H9 (cell line): Measurements from ENCODE around the gene NOC3L. TPM values are rescaled to one million over a fixed set of nuclear protein-coding genes. Genes with fewer than 3 reads are reported as not detected.

Source experiments
- DNase-seq: peaks from one replicate; pipeline ENCODE4 v3.0.0-alpha.2; 2017
- H2AFZ ChIP-seq: one replicate; pipeline ENCODE4 v1.6.1; 2013; ENCODE audit warnings: mild to moderate bottlenecking, low read length, control low read depth, moderate library complexity
- H2AK5ac ChIP-seq: 2 replicates; pipeline ENCODE4 v1.6.1; 2013; ENCODE audit warnings: low read length, control low read depth, mixed read lengths; ENCODE audit not compliant: insufficient read length
- H2BK120ac ChIP-seq: one replicate; pipeline ENCODE4 v1.6.1; 2013; ENCODE audit warnings: low read depth, mild to moderate bottlenecking, low read length, control low read depth, inconsistent platforms; ENCODE audit not compliant: poor library complexity, severe bottlenecking
- H2BK12ac ChIP-seq: 2 replicates; pipeline ENCODE4 v1.6.1; 2013; ENCODE audit warnings: low read length, control low read depth, mixed read lengths, low read depth; ENCODE audit not compliant: insufficient read length
- H2BK15ac ChIP-seq: 2 replicates; pipeline ENCODE4 v1.6.1; 2013; ENCODE audit warnings: low read depth, low read length, control low read depth
- H2BK20ac ChIP-seq: one replicate; pipeline ENCODE4 v1.6.1; 2013; ENCODE audit warnings: low read depth, mild to moderate bottlenecking, low read length, control low read depth, inconsistent platforms; ENCODE audit not compliant: poor library complexity, severe bottlenecking
- H2BK5ac ChIP-seq: 2 replicates; pipeline ENCODE4 v1.6.1; 2013; ENCODE audit warnings: low read length, control low read depth, mixed read lengths; ENCODE audit not compliant: insufficient read length
- H3K14ac ChIP-seq: 2 replicates; pipeline ENCODE4 v1.6.1; 2013; ENCODE audit warnings: low read length, control low read depth; ENCODE audit not compliant: insufficient read depth
- H3K18ac ChIP-seq: 2 replicates; pipeline ENCODE4 v1.6.1; 2013; ENCODE audit warnings: low read depth, mild to moderate bottlenecking, mixed read lengths, low read length, control low read depth; ENCODE audit not compliant: insufficient read length
- H3K23ac ChIP-seq: 2 replicates; pipeline ENCODE4 v1.6.1; 2013; ENCODE audit warnings: low read length, control low read depth, mixed read lengths, low read depth; ENCODE audit not compliant: insufficient read length
- H3K23me2 ChIP-seq: 2 replicates; pipeline ENCODE4 v1.6.1; 2013; ENCODE audit warnings: low read depth, mild to moderate bottlenecking, mixed read lengths, low read length, control low read depth; ENCODE audit not compliant: insufficient read length, poor library complexity, severe bottlenecking
- H3K27ac ChIP-seq: 2 replicates; pipeline ENCODE4 v1.5.1; 2013; ENCODE audit warnings: low read length, control low read depth, mixed read lengths, low read depth; ENCODE audit not compliant: insufficient read length
- H3K27me3 ChIP-seq: 2 replicates; pipeline ENCODE4 v1.6.1; 2013; ENCODE audit warnings: low read length, control low read depth, inconsistent platforms; ENCODE audit not compliant: insufficient read depth
- H3K4ac ChIP-seq: 2 replicates; pipeline ENCODE4 v1.6.1; 2013; ENCODE audit warnings: low read depth, mild to moderate bottlenecking, control low read depth, inconsistent platforms, low read length, moderate library complexity
- H3K4me1 ChIP-seq: 2 replicates; pipeline ENCODE4 v1.6.1; 2013; ENCODE audit warnings: low read length, control low read depth, inconsistent platforms; ENCODE audit not compliant: insufficient read depth
- H3K4me2 ChIP-seq: 2 replicates; pipeline ENCODE4 v1.6.1; 2013; ENCODE audit warnings: low read length, control low read depth, mixed read lengths; ENCODE audit not compliant: insufficient read length, insufficient read depth
- H3K56ac ChIP-seq: 2 replicates; pipeline ENCODE4 v1.6.1; 2013; ENCODE audit warnings: low read depth, mild to moderate bottlenecking, mixed read lengths, low read length, control low read depth; ENCODE audit not compliant: insufficient read length
- H3K79me1 ChIP-seq: 2 replicates; pipeline ENCODE4 v1.6.1; 2013; ENCODE audit warnings: low read depth, mild to moderate bottlenecking, moderate library complexity, low read length, control low read depth, inconsistent platforms; ENCODE audit not compliant: insufficient read depth, poor library complexity, severe bottlenecking
- H3K79me2 ChIP-seq: 2 replicates; pipeline ENCODE4 v1.6.1; 2013; ENCODE audit warnings: low read length, control low read depth, inconsistent platforms; ENCODE audit not compliant: insufficient read depth
- H3K9ac ChIP-seq: 2 replicates; pipeline ENCODE4 v1.6.1; 2013; ENCODE audit warnings: low read length, control low read depth, mixed read lengths; ENCODE audit not compliant: insufficient read length; ENCODE audit errors: extremely low read depth
- H3K9me3 ChIP-seq: one replicate; pipeline ENCODE4 v1.6.1; 2013; ENCODE audit warnings: low read depth, low read length, inconsistent platforms; ENCODE audit not compliant: control insufficient read depth
- H3T11ph ChIP-seq: one replicate; pipeline ENCODE4 v1.6.1; 2013; ENCODE audit warnings: mild to moderate bottlenecking, low read length, control low read depth, inconsistent platforms
- H4K20me1 ChIP-seq: one replicate; pipeline ENCODE4 v1.6.1; 2013; ENCODE audit not compliant: control insufficient read depth, insufficient read length, insufficient read depth
- H4K5ac ChIP-seq: 2 replicates; pipeline ENCODE4 v1.6.1; 2013; ENCODE audit warnings: low read depth, mild to moderate bottlenecking, mixed read lengths, low read length, control low read depth; ENCODE audit not compliant: insufficient read length
- H4K8ac ChIP-seq: replicated peaks from 2 replicates; pipeline ENCODE4 v1.6.1; 2013; ENCODE audit warnings: low read length, control low read depth, mixed read lengths, low read depth; ENCODE audit not compliant: insufficient read length
- H4K91ac ChIP-seq: 2 replicates; pipeline ENCODE4 v1.6.1; 2013; ENCODE audit warnings: low read depth, mild to moderate bottlenecking, moderate library complexity, mixed read lengths, low read length, control low read depth; ENCODE audit not compliant: insufficient read length
- H3K27ac Mint-ChIP-seq, 3 experiments: 2 replicates in 2 of 3; 3 replicates in 1 of 3; pipeline ENCODE4 v1.8.0; 2020 to 2021; ENCODE audit warnings: mixed read lengths in 3 of 3, mild to moderate bottlenecking in 1 of 3, moderate library complexity in 1 of 3
- H3K27me3 Mint-ChIP-seq: 2 replicates; pipeline ENCODE4 v1.8.0; 2021; ENCODE audit warnings: low read depth, mild to moderate bottlenecking, moderate library complexity, mixed read lengths
- H3K36me3 Mint-ChIP-seq, 3 experiments: 2 replicates in 2 of 3; 3 replicates in 1 of 3; pipeline ENCODE4 v1.8.0; 2020 to 2021; ENCODE audit warnings: low read depth in 3 of 3, mixed read lengths in 3 of 3; ENCODE audit not compliant: insufficient read depth in 1 of 3
- H3K4me1 Mint-ChIP-seq, 2 experiments: 2 replicates each; pipeline ENCODE4 v1.8.0; 2020; ENCODE audit warnings: mixed read lengths in 2 of 2
- H3K4me3 Mint-ChIP-seq, 2 experiments: 2 replicates in 1 of 2; 3 replicates in 1 of 2; pipeline ENCODE4 v1.8.0; 2020 to 2021; ENCODE audit warnings: mild to moderate bottlenecking in 2 of 2, mixed read lengths in 2 of 2, moderate library complexity in 1 of 2
- H3K9me3 Mint-ChIP-seq, 2 experiments: 2 replicates in 1 of 2; 3 replicates in 1 of 2; pipeline ENCODE4 v1.8.0; 2020; ENCODE audit warnings: mild to moderate bottlenecking in 2 of 2, mixed read lengths in 2 of 2, moderate library complexity in 1 of 2
- CTCF ChIP-seq: fragments of 200-600 bp; sonication (generic); conservative IDR thresholded peaks from 3 replicates; pipeline ENCODE4 v1.8.0; 2021; ENCODE audit warnings: antibody characterized with exemption, mild to moderate bottlenecking
- WGBS: extraction: QIAGEN DNeasy Blood & Tissue Kit; methylation state at CpG from one replicate; pipeline ENCODE4 v1.1.7; 2013; ENCODE audit warnings: missing lambda C conversion rate, low lambda C conversion rate, mixed read lengths; ENCODE audit not compliant: insufficient read length; ENCODE audit errors: extremely low coverage; 5-methylcytosine and 5-hydroxymethylcytosine counted together
- total RNA-seq: library from RNA; stranded (reverse); gene quantifications from 2 replicates; pipeline ENCODE4 v1.2.1, GENCODE V29; 2021

The NOC3L gene
- total RNA-seq, 1 experiment from 2014 or later = 35.8 TPM

DNA sequence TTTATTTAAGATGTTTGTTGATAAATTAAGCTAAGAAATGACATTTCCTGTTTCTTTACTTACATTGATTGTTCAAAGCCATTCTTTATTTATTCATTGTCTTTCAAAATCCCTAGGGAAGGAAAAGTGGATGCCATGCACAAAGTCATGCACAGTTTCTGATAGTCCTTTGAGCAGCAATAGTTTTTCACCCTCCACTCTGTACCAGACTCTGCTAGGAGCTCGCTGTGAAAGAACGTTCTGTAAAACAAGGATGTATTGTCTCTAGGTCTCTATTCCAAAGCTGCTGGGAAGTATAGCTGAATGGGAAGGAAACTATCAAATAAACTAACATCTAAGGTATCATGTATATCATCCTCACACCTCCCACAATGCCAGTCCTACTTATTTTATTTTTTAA lies 7.8 kb upstream of the NOC3L start:
- DNase-seq = no peak
- no peak for TF ChIP-seq CTCF
- WGBS = no CpG with 5 or more reads among the region's 2 CpGs
- no peaks in the 10 kb centered on the region for H3K79me2 ChIP-seq
- no peaks in the 10 kb centered on the region for H3K79me1 ChIP-seq
- H2BK15ac ChIP-seq = no peak overlapping the region
- no peak overlapping the region for H3K4me2 ChIP-seq
- H2BK120ac ChIP-seq = no peak overlapping the region
- no peak overlapping the region for H4K5ac ChIP-seq
- H4K20me1 ChIP-seq = no peaks in the 10 kb centered on the region
- H3K23me2 ChIP-seq = no peaks in the 10 kb centered on the region
- H3K4me1 Mint-ChIP-seq = no peaks in the 10 kb centered on the region
- H3K9ac ChIP-seq = no peak overlapping the region
- no peak overlapping the region for H2AFZ ChIP-seq
- H3K4me3 Mint-ChIP-seq = no peak overlapping the region
- no peak overlapping the region for H3T11ph ChIP-seq
- peaks cover 13% of the 10 kb centered on the region for H3K27me3 Mint-ChIP-seq
- H2BK20ac ChIP-seq = no peak overlapping the region
- no peak overlapping the region for H4K91ac ChIP-seq
- no peak overlapping the region for H3K56ac ChIP-seq
- H3K27ac Mint-ChIP-seq = no peak overlapping the region
- H4K8ac ChIP-seq = no peak overlapping the region
- no peak overlapping the region for H3K27ac ChIP-seq
- no peak overlapping the region for H2AK5ac ChIP-seq
- H3K9me3 ChIP-seq = no peaks in the 10 kb centered on the region
- H3K4me1 ChIP-seq = no peaks in the 10 kb centered on the region
- H2BK12ac ChIP-seq = no peak overlapping the region
- no peak overlapping the region for H2BK5ac ChIP-seq
- no peaks in the 10 kb centered on the region; the same call in 1 of the 2 replicates for H3K27me3 ChIP-seq
- H3K9me3 Mint-ChIP-seq = no peaks in the 10 kb centered on the region
- no peaks in the 10 kb centered on the region for H3K36me3 Mint-ChIP-seq
- no peak overlapping the region for H3K4ac ChIP-seq
- no peak overlapping the region for H3K18ac ChIP-seq
- no peak overlapping the region for H3K23ac ChIP-seq
- H3K14ac ChIP-seq = no peak overlapping the region
